Stimulated activated naive B cell treated with anti-CD40 and anti-IgM and Interleukin-4, amounts not matched to agents 10 μg/mL and 1 μg/mL and 100 μg/mL, for 72 hours (primary cell): ENCODE results near the gene SLC7A8.

Experiments used
- ATAC-seq, 2 donors: fragments of 150-1000 bp; cut with Tn5 transposase; replicated peaks; 2 replicates each; pipeline ENCODE4 v1.10.0; 2021; ENCODE audit warnings: moderate library complexity in 1 of 2
- DNase-seq: peaks from one replicate; pipeline ENCODE4 v3.0.0; 2021
- H3K27ac Mint-ChIP-seq: one replicate; pipeline ENCODE4 v1.8.0; 2022; ENCODE audit warnings: mild to moderate bottlenecking, mixed read lengths
- H3K27me3 Mint-ChIP-seq, 2 donors: one replicate each; pipeline ENCODE4 v1.8.0; 2022; ENCODE audit warnings: mixed read lengths in 2 of 2
- H3K36me3 Mint-ChIP-seq, 2 donors: one replicate each; pipeline ENCODE4 v1.8.0; 2022; ENCODE audit warnings: mixed read lengths in 2 of 2, mild to moderate bottlenecking in 1 of 2
- H3K4me1 Mint-ChIP-seq, 2 donors: one replicate each; pipeline ENCODE4 v1.8.0; 2022; ENCODE audit warnings: mixed read lengths in 2 of 2, mild to moderate bottlenecking in 1 of 2
- H3K4me3 Mint-ChIP-seq, 2 donors: one replicate each; pipeline ENCODE4 v1.8.0; 2022; ENCODE audit warnings: mild to moderate bottlenecking in 2 of 2, mixed read lengths in 2 of 2, moderate library complexity in 1 of 2
- H3K9me3 Mint-ChIP-seq, 2 donors: one replicate each; pipeline ENCODE4 v1.8.0; 2022; ENCODE audit warnings: mixed read lengths in 2 of 2, mild to moderate bottlenecking in 1 of 2

Gene SLC7A8

DNA sequence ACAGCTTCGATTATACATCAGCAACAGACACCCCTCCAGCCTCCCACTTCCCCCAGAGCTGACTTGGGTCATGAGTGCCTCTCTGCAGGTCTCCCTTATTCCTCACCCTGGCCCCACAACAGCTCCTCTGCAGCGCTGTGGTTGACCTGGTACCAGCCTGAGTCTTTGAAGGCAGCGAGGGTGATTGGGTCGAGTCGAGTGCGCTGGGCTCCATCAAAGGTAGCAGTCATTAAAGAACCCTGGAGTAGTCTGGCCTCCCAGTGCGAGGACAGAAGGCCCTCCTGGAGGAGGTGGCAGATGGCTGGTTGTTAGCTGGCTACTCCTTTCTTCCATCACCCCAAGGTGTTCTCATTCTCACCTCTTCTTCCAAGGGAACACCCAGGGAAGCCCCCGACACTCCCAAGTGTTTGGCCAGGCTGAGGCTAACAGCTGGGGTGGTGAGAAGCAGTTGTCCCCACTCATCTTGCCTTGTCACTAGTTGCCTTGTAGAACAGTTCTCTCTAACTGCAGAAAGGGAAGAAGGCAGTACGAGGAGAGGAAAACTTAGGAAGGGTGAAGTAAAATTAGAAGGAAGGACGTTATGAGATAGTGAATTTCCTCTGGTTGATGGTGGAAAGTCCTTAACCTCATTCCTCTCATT is 81.4 kb downstream of the SLC7A8 start:
- ATAC-seq (no peak), DNase-seq (no peak)
- Mint-ChIP-seq H3K36me3 (peaks cover 8 to 18% of the 10 kb centered on the region in 2 donors), H3K9me3 (no peaks in the 10 kb centered on the region), H3K27ac (no peak overlapping the region), H3K27me3 (no peaks in the 10 kb centered on the region), H3K4me3 (no peak overlapping the region), H3K4me1 (peaks cover 16 to 23% of the 10 kb centered on the region in 2 donors)

DNA sequence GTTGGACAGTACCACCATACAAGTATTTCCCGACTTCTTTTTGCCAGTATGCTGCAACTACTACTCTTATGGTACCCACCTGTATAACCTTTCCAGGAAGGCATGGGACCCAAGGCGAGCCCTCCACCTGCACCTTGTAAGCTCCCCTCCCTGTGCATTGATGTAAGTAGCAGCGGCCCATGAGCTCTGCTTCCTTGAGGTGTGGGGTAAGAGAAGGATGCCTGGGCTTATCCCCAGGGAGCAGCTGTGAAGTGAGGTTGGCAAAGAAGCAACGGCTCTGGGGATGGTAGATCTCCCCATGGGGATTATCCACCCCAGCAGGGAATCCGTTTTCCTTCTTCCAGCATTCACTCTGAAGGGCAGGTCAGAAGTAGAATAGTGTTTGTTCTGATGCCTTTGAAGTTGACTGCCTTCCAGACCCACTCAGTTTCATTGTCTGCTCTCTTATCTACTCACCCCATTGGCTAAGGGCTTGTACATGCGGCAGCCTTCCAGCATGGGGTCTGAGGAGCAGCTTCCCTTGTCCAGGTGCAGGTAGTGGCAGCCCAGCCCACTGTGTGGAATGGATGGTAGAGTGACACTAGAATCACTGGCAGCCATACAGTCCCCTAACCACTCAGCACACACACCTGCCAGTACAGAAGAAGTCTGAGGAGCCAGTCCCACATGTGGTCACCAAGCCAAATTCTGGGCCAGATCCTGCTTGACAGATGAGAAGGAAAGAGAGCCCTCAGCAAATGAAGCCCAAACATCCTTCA is 82.1 kb downstream of the SLC7A8 start:
- DNase-seq (no peak), ATAC-seq (no peak)
- H3K27ac Mint-ChIP-seq = no peak overlapping the region
- no peak overlapping the region for H3K4me3 Mint-ChIP-seq
- peaks cover 12 to 20% of the 10 kb centered on the region in 2 donors for H3K36me3 Mint-ChIP-seq
- H3K4me1 Mint-ChIP-seq = peaks cover 18 to 29% of the 10 kb centered on the region in 2 donors
- no peaks in the 10 kb centered on the region for H3K27me3 Mint-ChIP-seq
- H3K9me3 Mint-ChIP-seq = no peaks in the 10 kb centered on the region

DNA sequence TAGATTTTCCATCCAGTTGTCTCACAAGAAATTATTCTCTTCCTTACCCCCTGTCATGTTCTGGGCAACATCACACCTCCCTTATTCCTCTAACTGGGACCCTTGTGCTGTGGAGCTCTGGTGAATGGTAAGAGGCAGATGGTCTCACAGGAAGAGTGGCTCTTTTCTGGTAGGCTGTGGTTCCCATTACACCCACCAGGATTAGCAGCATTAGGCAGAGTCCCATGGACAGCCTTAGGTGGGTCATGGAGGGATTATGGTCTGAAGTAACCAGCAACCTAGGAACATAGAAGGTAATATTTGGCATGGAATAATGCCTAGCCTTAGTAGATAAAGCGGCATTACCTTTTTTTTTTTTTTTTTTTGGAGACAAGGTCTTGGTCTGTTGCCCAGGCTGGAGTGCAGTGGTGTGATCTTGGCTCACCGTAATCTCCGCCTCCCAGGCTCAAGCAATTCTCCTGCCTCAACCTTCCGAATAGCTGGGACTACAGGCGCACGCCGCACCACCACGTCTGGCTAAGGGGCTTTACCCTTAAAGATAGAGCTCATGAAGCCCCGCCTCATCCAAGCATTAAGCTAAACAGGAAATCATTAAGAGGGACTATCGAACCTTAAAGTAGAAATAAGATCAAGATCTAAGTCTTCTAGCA is 84.1 kb downstream of the SLC7A8 start:
- Mint-ChIP-seq H3K27me3 (no peaks in the 10 kb centered on the region), H3K4me1 (peaks cover 15 to 24% of the 10 kb centered on the region in 2 donors), H3K4me3 (no peak overlapping the region), H3K27ac (no peak overlapping the region), H3K36me3 (peaks cover 12 to 20% of the 10 kb centered on the region in 2 donors), H3K9me3 (no peaks in the 10 kb centered on the region)
- DNase-seq (no peak), ATAC-seq (no peak)

DNA sequence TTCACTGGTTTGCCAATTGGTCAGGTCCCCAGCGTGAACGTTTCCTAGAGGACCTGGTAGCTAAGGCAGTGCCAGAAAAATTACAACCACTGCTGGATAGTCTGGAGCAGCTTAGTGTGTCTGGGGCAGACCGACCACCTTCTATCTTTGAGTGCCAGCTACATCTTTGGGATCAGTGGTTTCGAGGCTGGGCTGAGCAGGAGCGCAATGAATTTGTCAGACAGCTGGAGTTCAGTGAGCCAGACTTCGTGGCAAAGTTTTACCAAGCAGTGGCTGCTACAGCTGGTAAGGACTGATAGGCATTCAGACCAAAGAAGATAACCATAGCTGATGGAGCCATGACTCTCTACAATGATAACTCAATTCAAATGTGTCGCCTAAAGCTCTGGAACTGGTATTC is 85.7 kb downstream of the SLC7A8 start:
- peaks cover 12 to 24% of the 10 kb centered on the region in 2 donors for H3K36me3 Mint-ChIP-seq
- H3K27ac Mint-ChIP-seq = no peak overlapping the region
- no peak for ATAC-seq

GRCh38 chr14:23095196-23096108 is 88.0 kb downstream of the SLC7A8 start, which contains the start of gene C14orf119:
Gene C14orf119 (plus strand): TSS chr14:23095505. CDS start chr14:23097659, 2,154 bp downstream.
- no peak within 1 kb of the TSS for H3K4me3 Mint-ChIP-seq
- H3K9me3 Mint-ChIP-seq = no peaks in the 10 kb centered on the region
- H3K4me1 Mint-ChIP-seq = peaks cover 27 to 31% of the 10 kb centered on the region in 2 donors
- no peaks in the 10 kb centered on the region for H3K27me3 Mint-ChIP-seq
- DNase-seq = peak; percentile 100
- peak; percentile 91 for ATAC-seq
- no peak within 1 kb of the TSS for H3K27ac Mint-ChIP-seq
- H3K36me3 Mint-ChIP-seq = peaks cover 18 to 33% of the 10 kb centered on the region in 2 donors

More for the DNA sequence above, 85.7 kb downstream of the SLC7A8 start:
- no peaks in the 10 kb centered on the region for H3K27me3 Mint-ChIP-seq
- DNase-seq = no peak
- peak overlapping the region in 1 of 2 donors; percentile 8 for H3K4me3 Mint-ChIP-seq
- H3K4me1 Mint-ChIP-seq = peaks cover 22 to 32% of the 10 kb centered on the region in 2 donors
- H3K9me3 Mint-ChIP-seq = no peaks in the 10 kb centered on the region

GRCh38 chr14:23094666-23095195 is 88.7 kb downstream of the SLC7A8 start, which contains the start of gene ACIN1:
Gene ACIN1 (minus strand): TSS chr14:23095136. CDS start chr14:23095112, 24 bp downstream.
- H3K9me3 Mint-ChIP-seq = no peaks in the 10 kb centered on the region
- no peak within 1 kb of the TSS for H3K27ac Mint-ChIP-seq
- peaks cover 22 to 24% of the 10 kb centered on the region in 2 donors for H3K4me1 Mint-ChIP-seq
- peaks cover 16 to 36% of the 10 kb centered on the region in 2 donors for H3K36me3 Mint-ChIP-seq
- no peaks in the 10 kb centered on the region for H3K27me3 Mint-ChIP-seq
- H3K4me3 Mint-ChIP-seq = no peak within 1 kb of the TSS
- no peak for DNase-seq
- peak; percentile 55 to 61 for ATAC-seq

GRCh38 chr14:23093991-23094665 is 89.3 kb downstream of the SLC7A8 start:
- Mint-ChIP-seq H3K36me3 (peaks cover 20 to 35% of the 10 kb centered on the region in 2 donors), H3K27me3 (no peaks in the 10 kb centered on the region), H3K9me3 (no peaks in the 10 kb centered on the region), H3K4me3 (no peak overlapping the region), H3K27ac (no peak overlapping the region), H3K4me1 (peaks cover 22 to 24% of the 10 kb centered on the region in 2 donors)
- ATAC-seq (no peak), DNase-seq (no peak)

DNA sequence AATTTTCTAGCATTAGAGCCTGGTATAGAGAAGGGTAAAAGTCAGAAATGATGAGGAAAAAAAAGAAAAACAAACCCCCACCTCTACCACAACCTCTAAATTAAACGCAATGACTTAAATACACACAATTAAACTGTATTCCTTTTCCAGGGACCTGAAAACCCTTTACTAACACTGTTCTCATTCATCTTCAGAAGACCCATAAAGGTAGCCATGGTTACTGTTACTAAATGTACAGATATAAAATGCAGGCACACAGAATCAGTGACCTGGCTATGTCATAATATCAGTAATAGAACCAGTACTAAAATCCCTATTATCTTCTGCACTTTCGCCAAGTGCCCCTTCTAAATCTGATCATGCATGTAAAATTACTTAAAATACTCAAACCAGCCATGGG is 89.9 kb downstream of the SLC7A8 start:
- H3K27ac Mint-ChIP-seq = peak overlapping the region; percentile 14
- H3K27me3 Mint-ChIP-seq = no peaks in the 10 kb centered on the region
- no peak overlapping the region for H3K4me3 Mint-ChIP-seq
- no peak for ATAC-seq
- H3K4me1 Mint-ChIP-seq = peaks cover 22 to 24% of the 10 kb centered on the region in 2 donors
- no peak for DNase-seq
- peaks cover 20 to 34% of the 10 kb centered on the region in 2 donors for H3K36me3 Mint-ChIP-seq
- no peaks in the 10 kb centered on the region for H3K9me3 Mint-ChIP-seq

- H3K27ac Mint-ChIP-seq = peak overlapping the region; percentile 14
- H3K9me3 Mint-ChIP-seq = no peaks in the 10 kb centered on the region
- H3K36me3 Mint-ChIP-seq = peaks cover 20 to 34% of the 10 kb centered on the region in 2 donors
- DNase-seq = no peak
- H3K4me1 Mint-ChIP-seq = peaks cover 22 to 24% of the 10 kb centered on the region in 2 donors
- no peaks in the 10 kb centered on the region for H3K27me3 Mint-ChIP-seq
- no peak for ATAC-seq
- peak overlapping the region in 1 of 2 donors; percentile 2 for H3K4me3 Mint-ChIP-seq
These were observed 90.4 kb downstream of the SLC7A8 start for GRCh38 chr14:23093104-23093503.

DNA sequence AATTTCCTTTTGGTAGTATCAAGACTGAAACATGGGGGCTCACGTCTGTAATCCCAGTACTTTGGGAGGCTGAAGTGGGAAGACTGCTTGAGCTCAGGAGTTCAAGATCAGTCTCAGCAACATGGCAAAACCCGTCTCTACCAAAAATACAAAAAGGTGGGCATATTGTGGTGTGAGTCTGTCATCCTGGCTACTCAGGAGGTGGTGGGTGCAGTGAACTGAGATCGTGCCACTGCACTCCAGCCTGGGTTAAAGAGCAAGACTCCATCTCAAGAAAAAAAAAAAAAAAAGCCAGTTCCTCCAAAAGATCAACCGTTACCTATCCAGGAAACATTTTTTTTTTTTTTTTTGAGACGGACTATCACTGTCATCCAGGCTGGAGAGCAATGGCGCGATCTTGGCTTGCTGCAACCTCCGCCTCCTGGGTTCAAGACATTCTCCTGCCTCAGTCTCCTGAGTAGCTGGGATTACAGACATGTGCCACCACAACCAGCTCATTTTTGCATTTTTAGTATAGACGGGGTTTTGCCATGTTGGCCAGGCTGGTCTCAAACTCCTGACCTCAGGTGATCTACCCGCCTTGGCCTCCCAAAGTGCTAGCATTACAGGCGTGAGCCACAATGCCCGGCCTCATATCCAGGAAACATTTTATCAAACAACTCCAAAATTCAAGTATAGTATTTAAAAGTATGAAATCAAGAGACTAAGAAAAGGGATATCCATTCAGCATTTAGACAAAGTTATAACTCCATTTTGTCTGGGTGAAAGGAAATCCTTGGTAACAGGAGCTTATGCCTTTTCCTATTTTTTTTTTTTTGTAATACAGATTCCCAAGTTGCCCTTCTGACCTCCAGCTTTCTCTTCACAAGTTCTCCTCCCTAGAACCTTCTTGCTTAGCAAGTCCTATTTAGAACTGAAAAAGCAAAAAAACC is 91.9 kb downstream of the SLC7A8 start:
- Mint-ChIP-seq H3K9me3 (no peaks in the 10 kb centered on the region), H3K4me3 (no peak overlapping the region), H3K27me3 (no peaks in the 10 kb centered on the region), H3K4me1 (peaks cover 17 to 19% of the 10 kb centered on the region in 2 donors), H3K27ac (no peak overlapping the region), H3K36me3 (peaks cover 21 to 35% of the 10 kb centered on the region in 2 donors)
- no peak for DNase-seq
- ATAC-seq = no peak

GRCh38 chr14:23090254-23090636 is 93.2 kb downstream of the SLC7A8 start:
- H3K4me1 Mint-ChIP-seq = peaks cover 20 to 29% of the 10 kb centered on the region in 2 donors
- DNase-seq = no peak
- no peaks in the 10 kb centered on the region for H3K27me3 Mint-ChIP-seq
- H3K4me3 Mint-ChIP-seq = no peak overlapping the region
- H3K9me3 Mint-ChIP-seq = no peaks in the 10 kb centered on the region
- no peak overlapping the region for H3K27ac Mint-ChIP-seq
- no peak for ATAC-seq
- H3K36me3 Mint-ChIP-seq = peaks cover 26 to 46% of the 10 kb centered on the region in 2 donors

DNA sequence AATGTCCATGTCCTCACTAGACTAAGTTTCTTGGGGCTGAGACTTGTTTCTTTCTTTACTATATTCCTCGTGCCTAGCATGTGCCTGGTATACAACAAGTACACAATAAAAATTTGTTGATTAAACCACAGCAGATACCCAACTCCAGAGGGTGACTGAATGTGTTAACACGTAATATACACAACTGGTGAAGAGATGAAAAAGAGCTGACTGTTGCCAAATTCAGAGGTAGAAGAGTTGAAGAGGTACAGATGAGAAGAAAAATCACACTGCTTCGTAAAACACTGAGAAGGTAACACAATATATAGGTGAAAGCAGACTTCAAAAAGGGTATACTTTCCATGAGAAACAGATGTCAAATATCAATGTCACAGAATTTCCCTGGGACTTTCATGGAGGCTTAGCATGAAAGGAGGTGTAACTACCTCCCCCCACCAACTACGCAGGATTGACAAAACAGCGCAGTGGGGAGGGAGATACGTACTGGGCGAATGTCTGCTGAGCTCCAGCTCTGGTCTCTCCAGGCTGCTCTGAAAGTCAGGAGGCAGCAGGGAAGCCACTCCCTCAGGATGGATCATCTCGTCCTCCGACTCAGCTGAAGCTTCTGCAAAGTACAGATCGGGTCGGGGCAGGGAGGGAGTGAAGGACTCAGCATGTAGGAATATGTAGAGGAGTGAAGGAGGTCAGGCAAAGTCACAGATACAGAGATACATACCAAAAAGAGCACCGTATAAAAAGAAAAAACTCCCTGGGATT is 93.8 kb downstream of the SLC7A8 start:
- peaks cover 20 to 29% of the 10 kb centered on the region in 2 donors for H3K4me1 Mint-ChIP-seq
- ATAC-seq = no peak

More for the DNA sequence above, 93.8 kb downstream of the SLC7A8 start:
- Mint-ChIP-seq H3K9me3 (no peaks in the 10 kb centered on the region), H3K27me3 (no peaks in the 10 kb centered on the region), H3K27ac (peak overlapping the region; percentile 20), H3K4me3 (no peak overlapping the region), H3K36me3 (peaks cover 30 to 49% of the 10 kb centered on the region in 2 donors)
- no peak for DNase-seq
